Adrenal gland (tissue), 5 donors: ENCODE measurements around the gene FOXD4L3.
"Not testable (repeated sequence)": the region's sequence is repeated elsewhere in the genome, so short reads cannot be mapped to it uniquely, and the experiment has no call there.

Experiments used
- POLR2A ChIP-seq, 2 donors: fragments of 450-650 bp; IDR thresholded peaks; one replicate each; pipeline ENCODE4 v1.6.1; 2017; ENCODE audit warnings: antibody characterized with exemption in 2 of 2, mild to moderate bottlenecking in 2 of 2, moderate library complexity in 1 of 2
- TF ChIP-seq, protein P1 (sequence below), 6 experiments: fragments of 450-650 bp in 4 of 6; fragments of 200-600 bp in 2 of 6; sonication (generic) in 1 of 6; IDR thresholded peaks; 1 replicate in 5 of 6; 2 replicates in 1 of 6; pipeline versions ENCODE4 v1.5.1 to v1.8.0; 2016 to 2021; ENCODE audit warnings: antibody characterized with exemption in 6 of 6, mild to moderate bottlenecking in 2 of 6, moderate library complexity in 1 of 6
- donor health status: DM: no; HTN: no; CAD: no.

GRCh38 chr9:68307127-68307526 lies 4.5 kb downstream of the FOXD4L3 start:
- TF ChIP-seq, protein P1, sequence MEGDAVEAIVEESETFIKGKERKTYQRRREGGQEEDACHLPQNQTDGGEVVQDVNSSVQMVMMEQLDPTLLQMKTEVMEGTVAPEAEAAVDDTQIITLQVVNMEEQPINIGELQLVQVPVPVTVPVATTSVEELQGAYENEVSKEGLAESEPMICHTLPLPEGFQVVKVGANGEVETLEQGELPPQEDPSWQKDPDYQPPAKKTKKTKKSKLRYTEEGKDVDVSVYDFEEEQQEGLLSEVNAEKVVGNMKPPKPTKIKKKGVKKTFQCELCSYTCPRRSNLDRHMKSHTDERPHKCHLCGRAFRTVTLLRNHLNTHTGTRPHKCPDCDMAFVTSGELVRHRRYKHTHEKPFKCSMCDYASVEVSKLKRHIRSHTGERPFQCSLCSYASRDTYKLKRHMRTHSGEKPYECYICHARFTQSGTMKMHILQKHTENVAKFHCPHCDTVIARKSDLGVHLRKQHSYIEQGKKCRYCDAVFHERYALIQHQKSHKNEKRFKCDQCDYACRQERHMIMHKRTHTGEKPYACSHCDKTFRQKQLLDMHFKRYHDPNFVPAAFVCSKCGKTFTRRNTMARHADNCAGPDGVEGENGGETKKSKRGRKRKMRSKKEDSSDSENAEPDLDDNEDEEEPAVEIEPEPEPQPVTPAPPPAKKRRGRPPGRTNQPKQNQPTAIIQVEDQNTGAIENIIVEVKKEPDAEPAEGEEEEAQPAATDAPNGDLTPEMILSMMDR (IDR thresholded peaks at IDR 0.05): not testable (repeated sequence)
- TF ChIP-seq POLR2A (IDR thresholded peaks at IDR 0.05): not testable (repeated sequence)
